ENCODE measurements around the gene LCE7A. TPM values are rescaled to one million over a fixed set of nuclear protein-coding genes. Genes with fewer than 3 reads are reported as not detected.

LCE7A gene
- polyA plus RNA-seq, 2 of the 4 experiments (the other 2 are of a cell fraction) = not detected

GRCh38 chr1:152879559-152880198, 19.9 kb downstream of the LCE7A start:
- CTCF ChIA-PET = interaction anchor here (0.9 to 1.5 kb wide), 3 partner anchors 9 to 10 kb away, joined by 3 read pairs; no protein-coding TSS in a partner anchor
- ATAC-seq (no peak), DNase-seq (ENCODE audit: low read depth in 1 of 2, low spot score in 1 of 2) (no peak), FAIRE-seq (no peak)
- POLR2A ChIA-PET = no interaction called here
- no peak overlapping the region for H3K4me3 ChIP-seq
- no peaks in the 10 kb centered on the region for H3K9me3 ChIP-seq
- no peak for TF ChIP-seq NPAS2 (CRISPR knock-in tag; IDR thresholded peaks at IDR 0.05; ENCODE audit: borderline replicate concordance)
- no peak for TF ChIP-seq REST (IDR thresholded peaks at IDR 0.05)
- no peak for TF ChIP-seq ZNF302 (CRISPR knock-in tag; IDR thresholded peaks at IDR 0.05)
- no peak for TF ChIP-seq RAD21 (conservative IDR thresholded peaks at IDR 0.05 in 1 of 2, IDR thresholded peaks at IDR 0.05 in 1 of 2)
- TF ChIP-seq SREBF2 (IDR thresholded peaks at IDR 0.05) = no peak
- no peak for TF ChIP-seq KDM1A (IDR thresholded peaks at IDR 0.05; ENCODE audit: low read depth)
- TF ChIP-seq HOXB5 (CRISPR knock-in tag; IDR thresholded peaks at IDR 0.05) = no peak
- no peak for TF ChIP-seq TP53 (CRISPR knock-in tag; IDR thresholded peaks at IDR 0.05)
- no peak for TF ChIP-seq FOSL2 (IDR thresholded peaks at IDR 0.05)
- no peak for TF ChIP-seq FOSL2 (CRISPR knock-in tag; IDR thresholded peaks at IDR 0.05)
- no peak for TF ChIP-seq BCL3 (IDR thresholded peaks at IDR 0.05)
- no peak for TF ChIP-seq PHF8 (IDR thresholded peaks at IDR 0.05; ENCODE audit: borderline replicate concordance, low read depth)
- no peak for TF ChIP-seq RNF2 (IDR thresholded peaks at IDR 0.05; ENCODE audit: borderline replicate concordance, low read depth)
- TF ChIP-seq FOSB (CRISPR knock-in tag; IDR thresholded peaks at IDR 0.05) = no peak
- TF ChIP-seq HOXB13 (CRISPR knock-in tag; IDR thresholded peaks at IDR 0.05; ENCODE audit: low read depth) = no peak
- TF ChIP-seq HOXA7 (CRISPR knock-in tag; IDR thresholded peaks at IDR 0.05) = no peak
- no peak for TF ChIP-seq NFE2L2 (conservative IDR thresholded peaks at IDR 0.05; ENCODE audit: low read length)
- no peak for TF ChIP-seq MAFK (IDR thresholded peaks at IDR 0.05; ENCODE audit: partially characterized antibody)
- no peak overlapping the region for H3K4me2 ChIP-seq
- no peak overlapping the region for H3K27ac ChIP-seq
- no peaks in the 10 kb centered on the region for H3K4me1 ChIP-seq

GRCh38 chr1:152880316-152880715, 20.5 kb downstream of the LCE7A start:
- FAIRE-seq (no peak), ATAC-seq (no peak), DNase-seq (ENCODE audit: low read depth in 1 of 2, low spot score in 1 of 2) (no peak)
- Histone ChIP-seq H3K9me3 (no peaks in the 10 kb centered on the region), H3K27ac (no peak overlapping the region), H3K4me3 (no peak overlapping the region), H3K4me2 (no peak overlapping the region), H3K4me1 (no peaks in the 10 kb centered on the region)
- CTCF ChIA-PET = interaction anchor here (1.5 kb wide), 1 partner anchor 11 kb away, joined by 3 read pairs; no protein-coding TSS in a partner anchor
- 48% methylated on average over 4 of the region's 4 CpGs for WGBS (ENCODE audit: missing lambda C conversion rate)
- TF ChIP-seq RFX5 (IDR thresholded peaks at IDR 0.05) (no peak), ZNF302 (CRISPR knock-in tag; IDR thresholded peaks at IDR 0.05) (no peak), FOSL2 (IDR thresholded peaks at IDR 0.05) (no peak), FOSL2 (CRISPR knock-in tag; IDR thresholded peaks at IDR 0.05) (no peak), PHF8 (IDR thresholded peaks at IDR 0.05; ENCODE audit: borderline replicate concordance, low read depth) (no peak), CBX2 (IDR thresholded peaks at IDR 0.05; ENCODE audit: borderline replicate concordance, low read depth) (no peak), CHD2 (IDR thresholded peaks at IDR 0.05; ENCODE audit: low read length, partially characterized antibody) (no peak), BCL3 (IDR thresholded peaks at IDR 0.05) (no peak), MAFK (IDR thresholded peaks at IDR 0.05; ENCODE audit: partially characterized antibody) (no peak), HOXB13 (CRISPR knock-in tag; IDR thresholded peaks at IDR 0.05; ENCODE audit: low read depth) (no peak), FOXS1 (CRISPR knock-in tag; IDR thresholded peaks at IDR 0.05) (no peak), EP300 (IDR thresholded peaks at IDR 0.05) (no peak)
- POLR2A ChIA-PET = no interaction called here

All from A549 (cell line).